ENCODE data around the gene PSTPIP1. TPM values are rescaled to one million over a fixed set of nuclear protein-coding genes. Genes with fewer than 3 reads are reported as not detected.

Gene PSTPIP1
- total RNA-seq, 1 donor from 2014 or later = not detected

- peaks cover 34% of the 10 kb centered on the region for H3K4me1 Mint-ChIP-seq (ENCODE audit: low read depth)
- H3K4me3 Mint-ChIP-seq (ENCODE audit: low read depth) = peak overlapping the region; percentile 92
- peak overlapping the region; percentile 92 for H3K27ac Mint-ChIP-seq
- TF ChIP-seq CTCF (IDR thresholded peaks at IDR 0.05; ENCODE audit: unreplicated experiment) = no peak
- H3K27me3 Mint-ChIP-seq = no peaks in the 10 kb centered on the region
- H3K9me3 Mint-ChIP-seq (ENCODE audit: low read depth) = no peaks in the 10 kb centered on the region
- peaks cover 7% of the 10 kb centered on the region for H3K36me3 Mint-ChIP-seq (ENCODE audit: insufficient read depth)
- DNase-seq (ENCODE audit: low spot score, unreplicated experiment) = no peak
These were observed 74.7 kb downstream of the PSTPIP1 start for GRCh38 chr15:77069521-77070121.

GRCh38 chr15:77070180-77070494 lies 75.2 kb downstream of the PSTPIP1 start:
- Mint-ChIP-seq H3K9me3 (ENCODE audit: low read depth) (no peaks in the 10 kb centered on the region), H3K4me3 (ENCODE audit: low read depth) (peak overlapping the region; percentile 92), H3K36me3 (ENCODE audit: insufficient read depth) (peaks cover 5% of the 10 kb centered on the region), H3K4me1 (ENCODE audit: low read depth) (peaks cover 29% of the 10 kb centered on the region), H3K27ac (peak overlapping the region; percentile 92), H3K27me3 (no peaks in the 10 kb centered on the region)
- TF ChIP-seq CTCF (IDR thresholded peaks at IDR 0.05; ENCODE audit: unreplicated experiment) = no peak
- no peak for DNase-seq (ENCODE audit: low spot score, unreplicated experiment)

GRCh38 chr15:77070495-77071304 lies 75.8 kb downstream of the PSTPIP1 start, which contains the start of gene TSPAN3:
TSS of gene TSPAN3 (minus strand) at chr15:77071109. CDS start at chr15:77070954, 155 bp downstream.
- peaks cover 29% of the 10 kb centered on the region for H3K4me1 Mint-ChIP-seq (ENCODE audit: low read depth)
- H3K9me3 Mint-ChIP-seq (ENCODE audit: low read depth) = no peaks in the 10 kb centered on the region
- H3K27ac Mint-ChIP-seq = peak within 1 kb of the TSS; percentile 92
- H3K36me3 Mint-ChIP-seq (ENCODE audit: insufficient read depth) = peaks cover 5% of the 10 kb centered on the region
- TF ChIP-seq CTCF (IDR thresholded peaks at IDR 0.05; ENCODE audit: unreplicated experiment) = no peak
- DNase-seq (ENCODE audit: low spot score, unreplicated experiment) = peak; percentile 95
- H3K4me3 Mint-ChIP-seq (ENCODE audit: low read depth) = peak within 1 kb of the TSS; percentile 92
- peaks cover 3% of the 10 kb centered on the region for H3K27me3 Mint-ChIP-seq

- peak overlapping the region; percentile 64 for H3K4me3 Mint-ChIP-seq (ENCODE audit: low read depth)
- peak overlapping the region; percentile 66 for H3K27ac Mint-ChIP-seq
- no peak for TF ChIP-seq CTCF (IDR thresholded peaks at IDR 0.05; ENCODE audit: unreplicated experiment)
- H3K9me3 Mint-ChIP-seq (ENCODE audit: low read depth) = no peaks in the 10 kb centered on the region
- peaks cover 4% of the 10 kb centered on the region for H3K36me3 Mint-ChIP-seq (ENCODE audit: insufficient read depth)
- peaks cover 3% of the 10 kb centered on the region for H3K27me3 Mint-ChIP-seq
- DNase-seq (ENCODE audit: low spot score, unreplicated experiment) = no peak
- peaks cover 28% of the 10 kb centered on the region for H3K4me1 Mint-ChIP-seq (ENCODE audit: low read depth)
These were observed 76.6 kb downstream of the PSTPIP1 start for GRCh38 chr15:77071305-77072223.

- H3K27ac Mint-ChIP-seq = no peak overlapping the region
- no peak for TF ChIP-seq CTCF (IDR thresholded peaks at IDR 0.05; ENCODE audit: unreplicated experiment)
- no peak overlapping the region for H3K4me3 Mint-ChIP-seq (ENCODE audit: low read depth)
These were observed 79.4 kb downstream of the PSTPIP1 start for GRCh38 chr15:77074350-77074749.

More at GRCh38 chr15:77074350-77074749, 79.4 kb downstream of the PSTPIP1 start:
- H3K4me1 Mint-ChIP-seq (ENCODE audit: low read depth) = peaks cover 6% of the 10 kb centered on the region
- H3K9me3 Mint-ChIP-seq (ENCODE audit: low read depth) = no peaks in the 10 kb centered on the region
- H3K36me3 Mint-ChIP-seq (ENCODE audit: insufficient read depth) = no peaks in the 10 kb centered on the region
- DNase-seq (ENCODE audit: low spot score, unreplicated experiment) = no peak
- peaks cover 3% of the 10 kb centered on the region for H3K27me3 Mint-ChIP-seq

Measured in progenitor cell of endocrine pancreas (in vitro differentiated cells).